HG03460 (cell line): ENCODE measurements around the gene OPRD1.

Experiments used
- ATAC-seq: cut with Tn5 transposase; IDR thresholded peaks from one replicate; pipeline ENCODE4 v1.9.1; 2021; ENCODE audit not compliant: unreplicated experiment

OPRD1 gene

DNA sequence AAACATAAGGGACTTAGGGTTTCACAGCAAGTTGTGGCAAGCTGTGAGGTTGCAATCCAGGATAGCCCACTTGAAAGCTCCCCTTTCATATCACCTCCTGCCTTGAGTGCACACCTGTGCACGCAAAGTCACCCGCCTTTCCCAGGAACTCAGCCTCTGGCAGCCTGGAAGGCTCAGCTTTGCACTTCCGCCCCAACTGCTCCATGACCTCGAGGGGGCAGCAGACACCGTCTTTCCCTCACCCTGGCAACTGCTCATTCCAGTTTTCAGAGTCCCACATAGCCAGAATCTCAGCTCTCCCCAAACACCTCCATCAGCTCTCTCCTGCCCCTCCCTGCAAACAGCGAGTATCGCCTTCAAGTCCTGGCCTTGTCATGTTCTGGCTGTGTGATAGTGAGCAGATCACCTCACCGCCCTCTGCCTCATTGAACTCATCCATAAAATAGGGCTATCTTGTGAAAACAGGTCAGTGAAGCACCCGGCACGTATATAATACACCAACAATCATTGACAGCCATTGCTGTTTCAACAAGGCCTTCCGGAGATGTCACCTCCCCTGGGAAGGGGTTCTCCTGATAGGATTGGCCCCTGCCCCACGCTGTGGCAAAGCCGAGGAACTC lies 70.1 kb downstream of the OPRD1 start:
- ATAC-seq: no peak

DNA sequence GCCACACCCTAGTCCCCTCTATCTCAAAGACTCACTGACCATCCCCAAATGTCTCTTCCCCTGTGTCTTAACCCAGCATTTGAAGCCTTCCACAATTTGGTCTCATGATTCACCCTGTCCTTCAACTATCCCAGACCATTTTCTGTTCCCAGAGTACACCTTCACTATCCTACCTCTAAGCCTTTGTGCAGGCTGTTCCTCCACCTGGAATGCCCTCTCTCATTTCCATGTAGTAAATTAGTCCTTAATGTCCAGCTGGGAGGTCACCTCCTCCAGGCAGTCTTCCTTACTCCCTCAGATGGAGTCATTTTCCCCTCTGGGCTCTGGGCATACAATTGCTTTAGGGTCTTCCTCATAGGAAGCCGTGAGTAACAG lies 71.3 kb downstream of the OPRD1 start:
- ATAC-seq: no peak

DNA sequence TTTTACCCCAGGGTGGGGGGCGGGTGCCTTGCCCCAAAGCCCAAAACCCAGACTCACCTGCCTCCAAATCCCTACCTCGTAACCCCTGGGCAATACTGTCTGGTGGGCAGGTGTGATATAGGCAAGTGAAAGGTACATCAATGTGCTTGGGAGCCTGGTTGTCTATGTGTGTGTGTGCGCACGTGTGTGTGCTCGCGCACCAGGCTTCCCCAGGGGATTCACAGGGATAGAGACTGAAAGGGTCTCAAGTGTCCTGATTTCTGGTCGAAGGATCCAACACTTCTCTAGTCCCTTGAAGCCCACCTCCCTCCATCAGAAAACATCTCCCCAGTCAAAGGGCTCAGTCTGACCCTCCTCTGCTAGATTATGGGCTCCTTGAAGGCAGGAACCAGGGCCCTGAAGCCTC lies 73.5 kb downstream of the OPRD1 start:
- no peak for ATAC-seq

DNA sequence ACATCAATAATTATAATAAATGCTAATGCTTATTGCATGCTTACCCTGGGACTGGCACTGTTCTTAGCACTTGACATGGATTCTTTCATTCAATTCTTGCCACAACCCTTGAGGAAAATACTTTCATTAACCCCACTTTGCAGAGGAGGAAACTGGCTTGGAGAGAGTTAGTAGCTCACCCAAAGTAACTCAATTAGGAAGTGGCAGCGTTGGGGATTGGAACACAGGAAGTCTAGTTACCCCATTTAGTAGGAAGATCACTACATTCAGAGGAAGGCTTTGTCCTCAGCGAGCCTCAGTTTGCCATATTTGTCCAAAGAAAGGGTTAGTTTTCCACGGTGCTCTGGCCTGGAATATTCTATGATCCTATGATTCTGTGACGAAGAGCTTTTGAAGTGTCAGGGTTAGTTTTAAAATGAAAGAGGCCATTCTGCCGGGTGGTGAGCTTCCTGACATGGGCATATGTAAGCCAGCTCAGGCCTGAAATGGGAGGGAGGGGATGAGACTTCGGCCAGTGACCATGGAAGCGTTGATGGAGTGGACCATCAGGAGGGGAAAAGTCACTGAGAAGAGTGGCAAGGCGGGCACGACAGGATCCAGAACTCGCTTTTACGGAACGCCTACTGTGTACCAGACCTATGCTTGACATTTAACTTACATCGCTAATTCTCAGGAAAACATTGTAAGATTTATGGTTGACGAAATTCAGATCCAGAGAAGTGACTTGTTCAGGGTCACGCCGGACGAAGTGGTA lies 74.2 kb downstream of the OPRD1 start:
- ATAC-seq: no peak

DNA sequence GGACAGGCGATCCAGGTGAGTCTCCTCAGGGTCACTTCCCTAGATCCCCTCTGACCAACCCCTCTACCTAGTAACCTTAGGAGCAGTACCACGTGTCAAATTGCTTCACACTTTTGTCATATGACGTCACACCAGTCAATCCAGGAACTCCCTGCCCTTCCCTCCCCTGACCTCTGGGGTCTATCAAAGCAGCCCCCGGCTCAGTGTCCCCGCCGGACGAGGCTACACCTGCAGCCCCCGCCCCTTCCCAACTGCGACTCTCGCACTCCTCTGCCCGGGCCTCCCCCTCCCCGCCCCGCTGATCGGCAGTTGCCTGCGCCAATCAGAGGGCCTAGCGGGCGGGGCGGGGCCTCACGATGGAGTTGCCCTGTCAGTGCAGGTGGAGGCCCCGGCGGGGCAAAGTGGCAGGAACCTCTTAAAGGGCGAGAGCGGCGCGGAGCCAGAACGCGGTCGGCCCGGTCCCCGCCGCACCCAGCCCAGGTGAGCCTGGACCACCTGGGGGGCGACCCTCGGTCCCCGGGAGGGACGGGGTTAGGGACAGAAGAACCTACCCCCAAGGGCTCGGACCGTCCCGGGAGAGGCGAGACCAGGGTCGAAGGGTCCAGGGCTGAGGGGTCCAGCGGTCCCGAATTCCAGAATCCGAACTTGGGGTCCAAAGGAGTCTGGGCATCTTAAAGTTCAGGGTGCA lies 74.9 kb downstream of the OPRD1 start:
- peak; percentile 54 for ATAC-seq

DNA sequence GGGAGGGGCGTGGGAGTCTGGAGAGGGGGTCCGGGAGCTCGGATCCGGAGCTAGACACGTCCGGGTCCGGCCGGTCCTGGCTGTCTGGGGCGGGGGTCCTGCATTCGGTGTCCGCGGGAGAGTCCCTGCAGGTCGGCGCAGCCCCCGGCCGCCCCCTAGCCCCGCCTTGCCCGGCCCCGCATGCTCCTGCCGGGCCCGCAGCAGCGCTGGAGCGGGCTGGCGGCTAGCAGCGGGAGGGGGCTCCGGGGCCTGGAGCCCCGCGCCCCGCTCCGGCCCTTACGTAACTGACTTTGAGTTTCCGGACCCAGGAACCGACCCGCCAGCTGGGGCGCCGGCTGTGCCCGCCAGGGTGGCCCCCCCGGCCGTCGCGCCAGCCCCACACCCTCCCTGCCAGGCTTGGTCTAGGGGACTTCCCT lies 75.5 kb downstream of the OPRD1 start:
- no peak for ATAC-seq

DNA sequence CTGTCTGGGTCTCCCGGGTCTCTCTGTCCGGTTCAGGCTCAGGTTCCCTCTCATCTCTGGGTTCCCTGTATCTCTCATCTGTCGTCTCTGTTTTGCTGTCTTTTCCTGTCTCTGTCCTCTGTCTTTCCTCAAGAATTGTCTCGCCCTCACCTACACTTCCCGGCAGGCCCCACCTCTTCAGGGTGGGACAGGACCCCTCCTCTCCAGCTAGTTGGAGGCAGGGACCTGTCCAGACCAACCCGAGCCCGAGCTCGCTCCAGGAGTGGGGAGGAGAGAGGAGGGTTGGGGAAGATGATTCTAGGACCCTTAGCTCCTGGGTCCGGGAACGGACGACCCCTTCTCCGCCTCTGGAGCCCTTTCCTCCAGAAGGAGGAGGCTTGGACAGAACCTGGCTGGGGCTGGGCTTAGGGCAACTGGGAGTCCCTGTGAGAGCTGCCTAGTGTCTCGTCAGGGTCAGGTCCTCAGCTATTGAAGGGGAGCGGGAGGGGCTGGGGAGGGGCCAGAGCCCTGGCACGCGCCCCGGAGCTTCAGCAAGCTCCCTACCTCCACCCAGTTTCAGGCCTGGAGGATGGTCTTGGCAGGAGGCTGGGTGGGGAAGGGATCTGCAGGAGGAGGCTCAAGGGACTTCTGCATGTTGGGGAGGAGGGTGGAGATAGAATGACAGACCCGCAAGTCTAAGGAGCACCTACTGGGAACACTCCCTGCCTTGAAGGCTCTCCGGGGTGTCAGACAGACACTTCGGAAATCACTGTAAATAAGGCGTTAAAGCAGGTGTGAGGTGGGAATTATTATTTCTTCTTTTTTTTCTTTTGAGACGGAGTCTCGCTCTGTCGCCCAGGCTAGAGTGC lies 76.1 kb downstream of the OPRD1 start:
- ATAC-seq: no peak

DNA sequence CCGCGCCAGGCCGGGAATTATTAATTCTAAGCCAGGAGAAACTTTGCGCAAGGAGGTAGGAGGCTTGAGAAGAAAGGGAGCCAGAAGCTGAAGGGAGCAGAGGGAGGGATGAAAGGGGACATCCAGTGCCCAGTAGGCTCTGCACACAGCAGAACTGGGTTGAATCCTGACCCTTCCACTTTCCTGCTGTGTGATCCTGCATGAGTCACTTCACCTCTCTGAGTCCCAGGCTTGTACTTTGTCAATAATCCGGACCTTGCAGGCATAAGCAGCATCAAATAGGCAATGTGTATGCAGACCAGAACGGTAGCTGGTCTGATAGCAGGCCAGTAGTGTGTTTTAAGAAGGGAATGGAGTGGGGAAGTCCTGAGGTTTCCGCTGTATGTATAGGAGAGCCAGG lies 76.9 kb downstream of the OPRD1 start:
- no peak for ATAC-seq

DNA sequence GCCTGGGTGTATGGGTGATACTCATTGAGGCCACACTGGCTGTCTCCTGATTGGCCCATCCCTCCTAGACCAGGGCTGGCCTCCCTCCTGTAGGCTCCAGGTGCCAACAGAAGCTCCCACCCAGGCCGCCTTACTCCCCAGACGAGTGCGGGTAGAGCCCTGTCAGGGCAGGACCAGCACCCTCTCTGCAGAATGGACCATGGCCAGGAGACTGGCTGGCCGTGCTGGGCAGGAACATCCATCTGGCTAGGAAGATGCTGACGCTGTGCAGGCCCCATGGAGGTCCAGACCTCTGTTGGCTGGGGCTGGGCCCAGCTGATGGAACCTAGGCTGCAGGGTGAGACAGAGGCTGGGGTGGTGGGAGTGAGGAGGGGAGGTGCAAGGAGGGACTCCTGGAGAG lies 77.4 kb downstream of the OPRD1 start:
- no peak for ATAC-seq

DNA sequence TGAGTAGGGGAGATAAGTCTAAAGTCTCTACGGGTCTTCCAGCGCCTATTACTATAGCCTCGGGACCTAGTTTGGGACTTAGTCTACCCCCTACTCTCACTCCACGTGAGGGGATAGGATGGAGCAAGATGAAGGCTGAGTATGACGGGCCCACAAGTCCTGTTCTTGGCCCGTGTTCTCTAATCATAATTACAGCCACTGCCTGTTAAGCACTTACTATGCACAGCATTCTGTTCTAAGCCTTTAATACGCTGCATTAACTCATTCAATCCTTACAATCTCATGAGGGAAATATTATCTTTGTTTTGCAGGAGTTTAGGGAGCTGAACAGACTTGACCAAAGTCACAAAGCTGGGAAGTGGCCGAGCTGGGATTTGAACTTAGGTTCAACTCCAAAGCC lies 78.5 kb downstream of the OPRD1 start:
- ATAC-seq: no peak

DNA sequence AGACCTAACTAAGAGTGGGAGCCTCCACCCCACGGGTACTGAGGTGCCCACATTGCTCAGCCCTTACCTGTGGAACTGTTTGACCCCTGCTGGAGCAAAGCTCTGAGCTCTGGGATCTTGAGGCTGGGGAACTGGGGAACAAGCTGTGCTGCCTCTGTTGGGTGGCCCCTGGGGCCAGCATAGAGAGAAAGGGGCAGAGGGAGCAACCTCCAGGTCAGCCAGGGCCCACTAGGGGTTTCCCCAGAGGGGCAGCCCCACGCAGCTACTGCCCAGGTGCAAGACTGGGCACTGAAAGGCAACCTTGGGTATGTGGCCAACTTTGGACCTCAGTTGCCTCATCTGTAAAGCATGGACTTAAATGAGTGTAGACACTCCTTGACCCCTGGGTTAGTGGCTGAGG lies 78.9 kb downstream of the OPRD1 start:
- no peak for ATAC-seq

DNA sequence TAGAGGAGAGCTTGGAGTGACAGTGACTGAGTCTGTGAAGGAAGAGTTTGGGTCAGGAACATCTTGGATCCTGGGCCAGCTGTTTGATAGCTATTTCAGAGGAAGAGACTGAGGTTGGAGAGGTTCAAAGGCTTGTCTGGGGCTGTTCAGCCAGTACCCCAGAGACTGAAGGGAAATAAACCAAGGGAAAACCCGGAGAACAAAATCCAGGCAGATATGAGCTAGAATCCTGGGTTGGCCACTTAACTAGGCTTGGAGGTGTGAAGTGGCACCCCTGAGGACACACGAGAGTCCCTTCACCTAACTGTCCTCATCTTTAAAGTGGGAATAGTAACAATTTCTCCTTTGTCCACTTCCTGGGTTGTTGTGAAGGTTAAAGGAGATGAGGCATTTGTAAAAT lies 79.3 kb downstream of the OPRD1 start:
- no peak for ATAC-seq

DNA sequence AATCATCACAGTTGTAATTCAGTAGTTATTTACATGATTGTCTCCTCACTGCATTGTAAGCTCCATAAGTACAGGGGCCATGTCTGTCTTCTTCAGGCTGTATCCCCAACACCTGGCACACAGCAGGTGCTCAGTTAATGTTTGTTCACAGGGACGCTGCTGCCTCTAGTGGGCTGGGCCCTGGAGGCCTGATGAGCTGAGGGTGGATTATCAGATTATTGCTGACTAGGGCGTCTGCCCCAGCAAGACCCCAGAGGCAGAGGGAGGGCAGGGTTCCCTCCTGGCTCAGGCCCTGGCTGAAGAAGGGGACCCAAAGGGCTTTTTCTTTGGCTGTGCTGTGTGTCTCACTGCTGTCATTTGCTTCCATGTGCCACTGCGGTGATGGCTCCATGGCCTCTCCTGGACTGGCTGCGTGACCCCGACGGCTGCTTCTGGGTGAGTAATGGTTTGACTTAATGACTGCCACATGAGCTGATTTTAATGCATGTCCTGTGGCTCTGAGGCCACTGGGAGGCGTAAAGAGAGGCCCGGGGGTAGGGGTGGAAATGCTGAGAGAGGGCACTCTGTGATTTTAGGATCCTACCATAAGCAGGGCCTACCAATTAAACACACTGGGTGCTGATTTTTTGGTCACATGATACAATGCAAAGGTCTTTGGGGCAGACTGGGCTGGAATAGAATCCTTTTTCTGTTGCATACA lies 81.6 kb downstream of the OPRD1 start:
- no peak for ATAC-seq

DNA sequence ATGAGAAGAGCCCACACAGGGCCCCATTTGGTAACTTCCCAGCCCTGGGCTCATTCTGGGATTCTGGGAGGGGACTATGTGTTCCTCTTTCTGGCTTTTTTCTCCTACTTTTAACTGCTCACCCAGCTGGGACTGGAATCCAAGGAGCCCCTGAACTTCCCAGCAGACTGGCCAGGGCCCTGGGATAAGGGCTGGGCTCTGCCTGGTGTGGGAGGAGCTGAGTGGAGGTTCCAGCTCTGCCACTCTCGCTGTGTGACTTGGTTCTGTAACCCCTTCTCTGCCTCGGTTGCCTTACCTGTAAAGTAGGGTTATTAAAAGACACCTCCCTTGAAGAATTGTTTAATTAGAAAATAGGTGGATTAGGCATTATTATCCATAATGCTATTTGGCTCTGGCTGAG lies 82.8 kb downstream of the OPRD1 start:
- no peak for ATAC-seq

DNA sequence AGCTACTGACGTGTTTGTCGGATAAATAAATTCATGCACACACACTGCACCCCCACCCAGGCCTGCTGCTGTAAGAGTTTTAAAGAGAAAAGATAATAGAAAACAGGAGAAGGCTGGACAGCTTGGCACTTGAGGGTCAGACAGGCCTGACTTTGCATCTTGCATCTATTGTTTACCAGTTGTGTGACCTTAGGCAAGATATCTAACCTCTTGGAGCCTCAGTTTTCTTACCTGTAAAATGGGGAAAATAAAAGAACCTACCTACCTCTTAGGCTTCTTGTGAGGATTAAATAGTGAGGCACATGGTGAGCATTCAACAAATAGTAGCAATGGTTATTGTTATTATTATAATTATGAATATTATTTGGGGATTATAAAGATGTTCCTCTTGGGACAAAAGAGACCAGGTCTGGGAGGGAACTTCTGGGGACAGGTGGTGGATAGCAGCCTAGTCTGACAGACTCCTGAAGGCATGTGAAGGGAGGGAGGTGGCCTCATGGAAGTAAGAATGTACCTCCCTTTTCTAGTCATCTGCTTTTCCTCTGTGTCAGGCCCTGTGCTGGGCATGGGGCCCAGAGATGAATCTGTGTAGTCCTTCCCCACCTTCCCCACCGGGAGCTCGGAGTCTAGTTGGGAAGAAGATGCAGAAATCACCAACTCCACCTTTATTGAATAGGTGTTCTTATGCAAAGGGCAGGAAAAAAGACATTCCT lies 84.1 kb downstream of the OPRD1 start:
- no peak for ATAC-seq

DNA sequence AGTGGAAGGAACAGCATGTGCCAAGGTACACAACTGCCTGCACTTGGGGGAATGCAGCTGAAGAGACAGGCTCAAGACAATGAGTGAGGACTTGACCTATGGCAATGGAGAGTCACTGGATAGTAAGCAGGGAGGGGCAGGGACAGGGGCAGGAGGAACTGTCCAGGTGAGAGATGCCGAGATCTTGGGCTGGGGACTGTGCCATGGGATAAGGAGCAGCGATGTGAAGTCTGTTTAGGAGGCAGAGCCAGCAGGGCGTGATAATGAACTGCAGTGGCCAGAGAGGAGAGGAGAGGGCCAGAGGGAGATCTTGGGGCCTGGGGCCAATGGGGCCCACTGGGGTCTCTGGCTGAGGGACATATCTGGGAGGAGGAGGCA lies 84.6 kb downstream of the OPRD1 start:
- no peak for ATAC-seq

DNA sequence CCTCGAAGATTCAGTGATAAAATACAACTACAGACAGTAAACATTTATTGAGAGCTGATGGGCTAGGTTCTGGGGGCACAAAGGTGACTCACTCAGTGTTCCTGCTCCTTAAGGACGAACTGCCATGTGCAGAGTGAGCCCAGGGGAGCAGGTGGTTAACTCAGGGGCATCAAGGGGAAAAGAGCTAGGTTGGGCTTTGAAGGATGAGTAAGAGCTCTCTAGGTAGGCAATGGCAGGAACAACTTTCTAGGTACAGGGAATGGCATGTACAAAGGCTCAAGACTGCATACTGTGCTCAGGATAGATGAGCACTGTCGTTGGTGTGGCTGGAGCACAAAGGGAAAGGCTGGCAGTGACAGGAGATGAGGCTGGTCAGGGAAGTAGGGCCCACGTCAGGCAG lies 85.8 kb downstream of the OPRD1 start:
- no peak for ATAC-seq

DNA sequence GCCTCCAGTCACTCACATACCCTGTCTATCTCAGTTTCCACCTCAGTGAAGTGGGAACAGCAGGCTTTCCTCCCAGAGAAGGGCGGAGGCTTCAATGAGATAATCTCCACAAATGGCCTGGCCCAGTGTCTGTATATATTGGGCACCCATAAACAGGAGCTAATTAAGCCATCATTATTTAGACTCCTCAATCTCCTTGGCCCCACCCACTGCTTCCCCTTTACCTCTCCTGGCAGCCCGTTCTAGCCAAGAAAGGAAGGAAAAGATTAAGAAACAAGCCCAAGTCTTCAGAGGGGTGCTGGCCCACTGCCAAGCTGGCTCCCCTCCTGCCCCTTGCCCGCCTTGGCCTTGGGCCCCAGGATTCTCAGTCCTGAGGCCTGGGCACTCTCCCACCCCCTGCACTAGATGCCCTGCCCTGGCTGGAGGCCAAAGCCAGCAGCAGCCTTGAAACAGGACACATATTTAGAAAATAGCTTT lies 86.5 kb downstream of the OPRD1 start:
- no peak for ATAC-seq

DNA sequence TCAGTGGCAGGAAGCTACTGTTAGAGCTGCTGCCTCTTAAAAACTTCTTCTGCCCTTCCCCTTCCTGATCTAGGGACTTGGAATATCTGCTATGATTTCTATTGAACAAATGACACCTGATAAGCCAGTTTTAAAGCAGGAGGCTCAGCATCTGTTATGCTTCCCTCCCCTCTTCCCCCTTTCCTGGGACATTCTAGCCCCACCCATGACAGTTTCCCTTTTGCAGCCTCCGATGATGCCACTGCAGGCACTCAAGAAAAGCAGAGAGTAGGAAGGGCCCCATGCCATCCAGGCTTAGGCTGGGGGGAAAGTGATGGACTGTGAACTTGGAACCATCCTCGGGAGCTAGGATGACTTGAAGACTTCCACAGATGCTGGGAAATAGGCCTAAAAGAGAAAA lies 87.3 kb downstream of the OPRD1 start:
- no peak for ATAC-seq

DNA sequence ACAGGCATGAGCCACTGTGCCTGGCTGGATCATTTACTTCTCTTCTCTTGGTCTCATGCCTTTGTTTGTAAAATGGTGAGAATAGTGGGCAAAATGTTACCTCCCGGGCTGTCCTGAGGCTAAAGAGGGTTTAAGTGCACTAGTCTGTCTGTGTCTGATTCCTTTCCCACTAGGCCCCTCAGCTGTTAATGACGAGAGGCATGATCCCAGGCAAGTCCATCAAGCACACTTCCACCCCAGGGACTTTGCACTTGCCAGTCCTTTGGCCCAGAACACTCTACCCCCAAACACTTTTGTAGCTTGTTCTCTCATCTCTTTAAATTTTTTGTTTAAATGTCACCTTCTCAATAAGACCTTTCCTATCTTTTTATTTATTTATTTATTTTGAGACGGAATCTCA lies 88.6 kb downstream of the OPRD1 start:
- ATAC-seq: no peak
